Posterior vena cava (tissue), 2 donors: ENCODE data around the gene TCAP. TPM values are rescaled to one million over a fixed set of nuclear protein-coding genes. Genes with fewer than 3 reads are reported as not detected.
"Not testable (repeated sequence)": the region's sequence is repeated elsewhere in the genome, so short reads cannot be mapped to it uniquely, and the experiment has no call there.

Experiments used
- DNase-seq: peaks from one replicate; pipeline ENCODE4 v3.0.0-alpha.2; 2020; ENCODE audit warnings: low spot score
- intact Hi-C, 2 donors: fragments of 100-400 bp; cut with DNase I; formaldehyde crosslinking; loops; one replicate each; pipeline versions ENCODE4 v1.14.1 to v1.14.2; 2022 to 2023
- total RNA-seq, 2 donors: library from RNA; stranded (reverse); fragmentation: NEBNext Ultra II Directional; extraction: Animal tissue kit (Norgen Biotek cat#: 25700); gene quantifications; one replicate each; pipeline ENCODE4 v1.2.1, GENCODE V29; 2021
- donor health status: DM: yes; HTN: yes; CAD: no.
- donor health status: DM: yes; HTN: yes; CAD: no.

TCAP gene
- total RNA-seq, 2 donors from 2014 or later = 0.81 to 1.0 TPM

DNA sequence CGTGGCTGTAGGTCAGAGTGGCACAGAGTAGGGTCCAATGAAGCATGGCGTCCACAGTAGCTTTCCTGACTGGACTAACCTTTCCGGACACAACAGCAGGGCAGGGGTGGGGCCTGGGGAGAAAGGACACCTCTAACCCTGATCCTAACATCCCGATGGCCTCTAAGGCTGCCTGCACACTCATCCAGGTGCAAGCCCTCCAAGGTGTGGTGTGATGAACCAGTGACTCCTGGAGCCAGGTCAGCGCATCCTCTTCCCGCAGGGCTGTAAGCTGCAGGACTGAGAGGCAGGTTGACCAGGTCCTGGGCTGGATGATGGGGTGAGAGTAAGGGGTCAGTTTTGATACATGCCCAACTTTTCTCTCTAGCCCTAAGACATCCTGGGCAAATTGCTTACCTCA lies 31.6 kb downstream of the TCAP start:
- intact Hi-C loops = no loop called here
- DNase-seq = no peak

DNA sequence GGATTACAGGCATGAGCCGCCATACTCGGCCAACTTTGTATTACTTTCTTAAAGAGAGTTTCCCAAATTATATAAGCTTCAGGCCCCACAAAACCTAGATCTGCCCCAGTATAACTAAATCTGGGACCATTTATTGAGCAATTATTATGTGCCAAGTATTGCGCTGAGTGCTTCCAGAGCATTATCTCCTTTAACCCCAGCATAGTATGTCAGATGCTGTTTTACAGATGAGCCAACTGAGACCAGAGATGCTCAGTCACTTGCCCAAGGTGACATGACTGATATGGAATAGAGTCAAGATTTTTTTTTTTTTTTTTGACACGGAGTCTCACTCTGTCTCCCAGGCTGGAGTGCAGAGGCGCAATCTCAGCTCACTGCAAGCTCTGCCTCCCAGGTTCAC lies 32.8 kb downstream of the TCAP start:
- no peak for DNase-seq
- intact Hi-C loops = no loop called here

DNA sequence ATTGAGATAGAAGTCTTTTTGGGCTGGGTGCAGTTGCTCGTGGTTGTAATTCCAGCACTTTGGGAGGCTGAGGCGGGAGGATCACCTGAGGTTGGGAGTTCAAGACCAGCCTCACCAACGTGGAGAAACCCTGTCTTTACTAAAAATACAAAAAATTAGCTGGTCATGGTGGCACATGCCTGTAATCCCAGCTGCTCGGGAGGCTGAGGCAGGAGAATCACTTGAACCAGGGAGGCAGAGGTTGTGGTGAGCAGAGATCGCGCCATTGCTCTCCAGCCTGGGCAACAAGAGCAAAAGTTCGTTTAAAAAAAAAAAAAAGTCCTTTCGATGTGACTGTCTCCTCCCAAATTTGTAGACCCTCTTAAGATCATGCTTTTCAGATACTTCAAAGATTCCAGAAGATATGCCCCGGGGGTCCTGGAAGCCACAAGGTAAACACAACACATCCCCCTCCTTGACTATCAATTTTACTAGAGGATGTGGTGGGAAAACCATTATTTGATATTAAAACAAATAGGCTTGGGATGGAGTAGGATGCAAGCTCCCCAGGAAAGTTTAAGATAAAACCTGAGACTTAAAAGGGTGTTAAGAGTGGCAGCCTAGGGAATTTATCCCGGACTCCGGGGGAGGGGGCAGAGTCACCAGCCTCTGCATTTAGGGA lies 34.1 kb downstream of the TCAP start:
- DNase-seq, intact Hi-C loops: not testable (repeated sequence)

DNA sequence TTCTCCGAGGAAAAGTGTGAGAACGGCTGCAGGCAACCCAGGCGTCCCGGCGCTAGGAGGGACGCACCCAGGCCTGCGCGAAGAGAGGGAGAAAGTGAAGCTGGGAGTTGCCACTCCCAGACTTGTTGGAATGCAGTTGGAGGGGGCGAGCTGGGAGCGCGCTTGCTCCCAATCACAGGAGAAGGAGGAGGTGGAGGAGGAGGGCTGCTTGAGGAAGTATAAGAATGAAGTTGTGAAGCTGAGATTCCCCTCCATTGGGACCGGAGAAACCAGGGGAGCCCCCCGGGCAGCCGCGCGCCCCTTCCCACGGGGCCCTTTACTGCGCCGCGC lies 34.6 kb downstream of the TCAP start, which contains the start of gene ERBB2:
TSS of gene ERBB2 (plus strand) at position 247 of the 330 bp plus-strand sequence. CDS start 175 bp downstream, outside the sequence.
- intact Hi-C loops = loop anchor here in 1 of 2 donors (5.0 kb wide), 1 partner anchor 787 kb away; no protein-coding TSS in a partner anchor
- DNase-seq = no peak

DNA sequence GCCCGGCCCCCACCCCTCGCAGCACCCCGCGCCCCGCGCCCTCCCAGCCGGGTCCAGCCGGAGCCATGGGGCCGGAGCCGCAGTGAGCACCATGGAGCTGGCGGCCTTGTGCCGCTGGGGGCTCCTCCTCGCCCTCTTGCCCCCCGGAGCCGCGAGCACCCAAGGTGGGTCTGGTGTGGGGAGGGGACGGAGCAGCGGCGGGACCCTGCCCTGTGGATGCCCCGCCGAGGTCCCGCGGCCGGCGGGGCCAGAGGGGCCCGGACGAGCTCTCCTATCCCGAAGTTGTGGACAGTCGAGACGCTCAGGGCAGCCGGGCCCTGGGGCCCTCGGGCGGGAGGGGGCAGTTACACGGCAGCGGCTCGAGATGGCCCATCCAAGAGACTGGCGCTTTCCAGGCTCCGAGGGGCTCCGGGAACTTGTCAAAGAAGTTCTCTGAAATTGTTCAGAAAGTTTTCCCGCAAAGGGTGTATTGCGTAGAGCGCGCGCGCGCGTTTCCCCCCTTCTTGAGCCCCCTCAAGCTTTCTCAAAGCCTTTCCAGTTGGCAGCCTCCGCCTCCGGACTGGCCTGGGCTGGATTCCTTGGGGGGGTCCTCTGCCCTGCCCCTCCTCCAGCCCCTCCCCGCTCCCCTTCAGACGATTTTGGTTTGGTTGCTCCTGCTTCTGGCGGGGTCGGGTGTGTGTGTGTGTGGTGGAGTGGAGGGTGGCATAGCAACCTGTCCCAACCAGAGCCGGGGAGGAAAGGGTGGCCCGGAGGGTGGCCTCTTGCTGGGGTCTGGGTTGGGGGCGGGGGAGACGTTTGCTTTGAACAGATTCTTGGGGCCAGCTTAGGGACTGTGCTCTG lies 35.2 kb downstream of the TCAP start:
- DNase-seq = no peak
- intact Hi-C loops = loop anchor here in 1 of 2 donors (5.0 kb wide), 1 partner anchor 788 kb away; no protein-coding TSS in a partner anchor

DNA sequence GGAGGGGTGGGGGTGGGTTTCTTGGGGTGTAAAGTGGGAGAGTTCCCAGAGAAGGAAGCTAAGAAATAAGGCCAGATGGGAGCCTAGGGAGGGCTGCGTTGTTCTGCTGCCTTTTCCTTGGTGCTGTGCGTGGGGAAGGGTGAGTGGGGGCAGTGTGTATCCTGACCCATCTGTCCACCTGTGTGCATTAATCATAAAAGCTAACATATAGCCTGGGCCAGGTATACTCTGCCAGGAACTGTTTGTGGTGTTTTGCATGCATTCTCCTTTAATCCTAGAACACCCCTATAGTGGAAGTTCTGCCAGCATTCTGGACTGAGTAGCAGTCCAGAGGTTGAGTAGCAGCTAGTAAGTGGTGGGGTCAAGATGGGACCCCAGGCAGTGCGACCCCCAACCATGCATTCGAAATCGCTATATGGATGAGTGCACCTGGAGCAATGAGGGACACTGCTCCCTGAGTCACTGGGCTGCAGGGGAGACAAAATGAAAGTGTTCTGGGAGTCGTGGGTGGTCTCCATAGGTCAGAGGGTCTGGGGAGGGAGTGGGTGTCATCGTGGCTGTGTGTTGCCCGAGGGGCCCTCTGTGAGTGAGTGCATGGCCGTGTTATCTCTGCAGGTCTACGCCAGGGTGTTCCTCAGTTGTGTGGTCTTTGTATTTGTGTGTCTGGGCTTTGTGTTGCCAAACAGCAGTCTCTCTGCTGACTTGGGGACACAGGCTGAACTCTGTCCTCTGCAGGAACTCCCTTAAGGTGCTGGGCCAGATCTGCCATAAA lies 36.0 kb downstream of the TCAP start:
- intact Hi-C loops = loop anchor here in 1 of 2 donors (5.0 kb wide), 1 partner anchor 789 kb away; no protein-coding TSS in a partner anchor
- DNase-seq = no peak

DNA sequence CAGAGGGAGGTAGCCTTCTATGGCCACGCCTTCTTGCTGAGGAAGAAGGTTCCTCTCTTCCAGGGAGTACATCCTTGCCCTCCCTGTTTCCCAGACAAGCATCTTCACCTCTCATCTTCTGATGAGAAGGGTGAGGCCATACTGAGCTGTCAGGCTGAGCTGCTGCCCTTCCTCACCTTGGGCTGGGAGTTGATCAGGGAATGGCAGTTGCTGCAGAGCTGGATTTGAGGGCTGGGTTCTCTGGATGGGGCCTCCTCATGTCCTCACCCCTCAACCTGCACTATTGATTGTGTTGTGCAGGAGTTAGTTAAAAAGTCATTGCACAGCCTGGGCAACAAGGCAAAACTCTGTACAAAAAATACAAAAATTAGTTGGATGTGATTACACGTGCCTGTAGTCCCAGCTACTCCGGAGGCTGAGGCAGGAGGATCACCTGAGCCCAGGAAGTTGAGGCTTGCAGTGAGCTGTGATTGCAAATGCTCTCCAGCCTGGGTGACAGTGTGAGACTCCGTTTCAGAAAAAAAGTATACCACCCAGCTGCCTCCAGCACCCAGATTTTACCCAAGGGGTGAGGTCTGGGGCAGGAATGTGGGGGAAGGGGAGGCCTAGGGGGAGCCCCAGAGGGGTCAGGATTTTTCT lies 36.8 kb downstream of the TCAP start:
- intact Hi-C loops = loop anchor here in 1 of 2 donors (5.0 kb wide), 1 partner anchor 790 kb away; no protein-coding TSS in a partner anchor
- no peak for DNase-seq

DNA sequence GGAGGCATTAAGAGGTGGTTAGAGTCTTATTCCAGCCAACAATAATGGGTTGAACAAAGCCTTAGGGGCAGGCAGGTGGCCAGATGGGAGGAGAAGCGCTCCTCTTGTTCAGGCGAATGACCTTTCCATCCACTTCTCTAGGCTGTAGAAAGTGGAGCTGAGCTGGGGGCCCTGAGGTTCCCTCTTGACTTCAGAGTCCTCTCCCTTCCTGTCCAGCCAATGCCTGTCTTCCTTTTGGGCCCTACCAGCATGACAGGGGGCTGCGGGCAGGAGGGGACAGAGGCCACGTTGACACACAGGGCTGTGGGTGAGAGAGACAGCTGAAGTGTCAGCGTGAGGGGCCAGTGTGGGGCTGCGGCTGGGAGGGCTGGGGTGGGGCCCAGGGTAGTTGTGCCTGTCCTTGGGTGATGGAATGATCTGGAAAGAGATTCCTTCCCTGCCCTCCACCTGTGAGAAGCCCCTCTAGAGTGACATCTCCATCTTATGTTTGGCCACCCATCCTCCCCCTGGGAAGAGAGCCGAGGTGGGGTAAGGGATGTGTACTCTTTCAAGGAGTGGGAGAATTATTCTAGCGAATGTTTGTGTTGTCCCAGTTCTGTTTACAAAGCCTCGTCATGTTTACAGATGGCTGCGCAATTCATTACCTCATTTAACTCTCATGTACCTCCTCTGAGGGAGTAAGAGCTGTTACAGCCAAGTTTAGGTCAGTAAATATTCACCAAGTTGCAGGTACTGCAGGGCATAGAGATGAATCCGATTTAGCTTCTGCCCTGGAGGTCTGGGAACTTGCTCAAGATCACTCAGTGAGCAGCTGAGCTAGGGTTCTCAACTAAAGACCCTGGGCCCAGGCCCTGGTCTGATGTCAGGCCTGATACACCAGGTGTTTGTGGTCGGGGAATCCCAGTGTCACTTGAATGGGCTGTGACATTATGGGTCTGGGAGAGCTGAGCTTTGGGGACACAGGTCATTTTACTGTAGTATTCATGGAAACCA lies 38.0 kb downstream of the TCAP start:
- intact Hi-C loops = loop anchor here in 1 of 2 donors (5.0 kb wide), 1 partner anchor 791 kb away; no protein-coding TSS in a partner anchor
- DNase-seq = no peak

DNA sequence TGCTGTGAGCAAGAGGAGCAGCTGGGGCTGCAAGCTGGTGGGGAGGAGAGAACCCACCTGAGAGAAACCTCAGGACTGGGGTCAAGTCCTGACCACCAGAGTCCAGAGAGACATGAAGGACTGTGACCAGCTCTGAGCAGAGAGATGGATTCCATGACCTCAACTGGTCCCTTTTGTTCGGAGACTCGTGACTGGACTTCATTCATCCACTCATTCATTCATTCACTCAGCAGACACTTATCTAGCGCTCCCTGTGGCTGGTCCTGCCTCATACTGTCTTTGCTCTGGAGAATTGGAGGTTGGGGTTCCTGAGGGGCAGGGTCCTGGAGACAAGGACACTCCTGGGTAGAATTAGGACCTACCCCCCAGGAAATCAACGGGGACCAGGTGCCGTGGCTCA lies 38.8 kb downstream of the TCAP start:
- intact Hi-C loops = loop anchor here in 1 of 2 donors (5.0 kb wide), 1 partner anchor 792 kb away; no protein-coding TSS in a partner anchor
- no peak for DNase-seq

DNA sequence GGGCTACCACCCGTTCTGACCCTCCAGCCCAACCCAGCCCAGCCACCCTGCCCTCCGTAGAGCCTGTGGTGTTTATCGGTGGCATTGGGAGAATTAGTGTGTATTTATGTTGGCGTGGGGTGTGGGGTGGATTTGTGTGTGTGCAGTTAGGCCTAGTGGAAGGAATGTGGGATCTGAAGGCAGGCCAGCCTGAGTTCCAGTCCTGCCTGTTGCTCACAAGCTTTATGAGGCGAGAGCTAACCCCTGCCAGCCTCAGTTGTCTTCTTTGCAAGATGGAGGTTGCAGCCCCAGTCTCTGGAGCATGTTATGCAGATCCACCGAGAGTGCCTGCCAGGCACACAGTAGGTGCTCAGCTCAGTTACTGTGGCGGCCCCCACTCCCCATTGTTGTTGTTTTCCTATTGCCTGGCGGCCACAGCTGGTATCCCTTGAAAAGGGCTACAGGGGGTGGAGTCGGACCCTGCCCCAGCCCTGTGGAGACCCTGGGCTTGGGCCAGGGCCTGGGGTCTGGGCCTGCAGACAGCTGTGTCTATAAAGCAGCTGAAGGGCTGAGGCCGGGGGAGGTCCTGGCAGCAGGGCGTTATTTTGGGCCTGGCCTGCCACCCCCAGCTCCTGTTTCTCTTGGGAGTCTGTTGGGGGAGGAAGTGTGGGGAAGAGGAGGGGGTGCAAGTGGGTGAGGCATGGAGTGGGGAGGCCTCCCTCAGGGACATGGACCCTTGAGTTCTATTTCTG lies 39.8 kb downstream of the TCAP start:
- intact Hi-C loops = loop anchor here in 1 of 2 donors (5.0 kb wide), 1 partner anchor 793 kb away; no protein-coding TSS in a partner anchor
- DNase-seq = no peak

DNA sequence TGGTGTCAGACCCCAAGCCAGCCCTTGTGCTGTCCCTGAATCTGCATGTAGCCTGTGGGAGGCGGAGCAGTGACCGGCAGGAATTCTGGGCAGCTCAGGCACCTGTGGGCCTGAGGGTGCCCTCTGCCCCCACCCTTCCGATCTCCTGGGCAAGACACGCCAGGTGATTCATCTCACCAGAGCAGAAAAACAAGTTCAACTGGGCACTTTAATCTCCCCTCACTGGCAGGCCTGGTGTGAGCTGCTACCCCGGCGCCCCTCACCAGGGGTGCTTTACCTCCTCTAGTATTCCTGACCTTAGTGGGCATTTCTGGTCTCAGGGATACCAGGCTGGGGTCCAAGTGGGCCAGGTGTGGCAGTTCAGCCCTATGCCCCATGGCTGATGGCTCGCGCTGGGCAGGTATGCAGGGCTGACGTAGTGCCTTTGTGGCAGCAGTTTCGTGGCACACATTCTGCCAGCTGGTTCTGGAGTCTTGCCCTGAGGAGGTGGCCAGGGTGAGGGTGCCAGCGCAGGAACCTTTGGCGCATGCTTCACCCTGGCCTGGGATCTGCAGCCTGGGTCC lies 40.7 kb downstream of the TCAP start:
- intact Hi-C loops = no loop called here
- no peak for DNase-seq

DNA sequence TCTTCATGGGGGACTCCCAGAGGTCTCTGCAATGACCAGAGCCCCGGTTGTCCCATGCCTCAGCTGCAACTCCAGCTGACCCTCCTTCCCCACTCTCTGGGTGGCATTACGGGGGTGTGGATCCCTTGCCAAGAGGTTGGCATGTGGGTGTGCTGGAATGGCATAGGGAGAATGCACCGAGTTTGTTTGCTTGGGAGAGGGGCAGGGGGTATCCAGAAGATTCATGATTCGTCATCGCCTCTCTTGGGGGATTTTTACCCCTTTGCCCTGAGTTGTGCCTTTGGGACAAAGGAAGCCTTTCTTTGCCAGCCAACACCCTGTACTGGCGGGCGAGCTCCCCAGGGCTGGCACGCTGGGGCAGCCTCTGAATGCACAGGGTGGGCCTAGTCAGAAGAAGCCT lies 41.2 kb downstream of the TCAP start:
- no peak for DNase-seq
- intact Hi-C loops = no loop called here

DNA sequence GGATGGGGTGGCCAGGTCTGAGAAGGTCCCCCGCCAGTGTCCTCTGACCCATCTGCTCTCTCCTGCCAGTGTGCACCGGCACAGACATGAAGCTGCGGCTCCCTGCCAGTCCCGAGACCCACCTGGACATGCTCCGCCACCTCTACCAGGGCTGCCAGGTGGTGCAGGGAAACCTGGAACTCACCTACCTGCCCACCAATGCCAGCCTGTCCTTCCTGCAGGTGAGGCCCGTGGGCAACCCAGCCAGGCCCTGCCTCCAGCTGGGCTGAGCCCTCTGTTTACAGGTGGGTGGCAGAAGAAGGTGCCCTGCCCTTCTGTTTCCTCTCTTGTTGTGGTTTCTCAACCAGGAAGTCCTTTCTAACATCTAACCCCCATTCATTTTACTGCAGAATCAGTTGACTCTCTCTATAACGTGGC lies 41.8 kb downstream of the TCAP start:
- intact Hi-C loops = no loop called here
- no peak for DNase-seq

DNA sequence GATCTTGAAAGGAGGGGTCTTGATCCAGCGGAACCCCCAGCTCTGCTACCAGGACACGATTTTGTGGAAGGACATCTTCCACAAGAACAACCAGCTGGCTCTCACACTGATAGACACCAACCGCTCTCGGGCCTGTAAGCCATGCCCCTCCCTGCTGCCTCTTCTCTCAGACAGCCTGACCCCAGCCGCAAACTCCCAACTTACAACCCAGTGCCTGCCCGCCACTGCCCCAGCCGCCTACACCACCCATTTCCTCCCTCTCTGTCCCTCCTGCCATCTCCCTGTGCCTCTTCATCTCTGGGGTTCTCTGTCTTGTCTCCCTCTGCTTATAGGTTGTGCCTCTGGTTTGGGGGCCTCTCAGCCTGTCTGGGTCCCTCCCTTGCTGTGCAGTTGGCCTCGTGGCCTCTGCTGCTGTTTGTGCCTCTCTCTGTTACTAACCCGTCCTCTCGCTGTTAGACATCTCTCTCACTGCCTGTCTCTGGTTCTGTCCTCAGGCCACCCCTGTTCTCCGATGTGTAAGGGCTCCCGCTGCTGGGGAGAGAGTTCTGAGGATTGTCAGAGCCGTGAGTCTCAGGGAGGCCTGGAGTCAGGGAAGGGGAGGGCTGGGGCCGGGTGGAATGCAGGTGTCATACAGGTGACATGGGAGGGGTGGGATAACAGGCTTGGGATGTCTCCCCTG lies 44.3 kb downstream of the TCAP start:
- no peak for DNase-seq
- intact Hi-C loops = no loop called here

DNA sequence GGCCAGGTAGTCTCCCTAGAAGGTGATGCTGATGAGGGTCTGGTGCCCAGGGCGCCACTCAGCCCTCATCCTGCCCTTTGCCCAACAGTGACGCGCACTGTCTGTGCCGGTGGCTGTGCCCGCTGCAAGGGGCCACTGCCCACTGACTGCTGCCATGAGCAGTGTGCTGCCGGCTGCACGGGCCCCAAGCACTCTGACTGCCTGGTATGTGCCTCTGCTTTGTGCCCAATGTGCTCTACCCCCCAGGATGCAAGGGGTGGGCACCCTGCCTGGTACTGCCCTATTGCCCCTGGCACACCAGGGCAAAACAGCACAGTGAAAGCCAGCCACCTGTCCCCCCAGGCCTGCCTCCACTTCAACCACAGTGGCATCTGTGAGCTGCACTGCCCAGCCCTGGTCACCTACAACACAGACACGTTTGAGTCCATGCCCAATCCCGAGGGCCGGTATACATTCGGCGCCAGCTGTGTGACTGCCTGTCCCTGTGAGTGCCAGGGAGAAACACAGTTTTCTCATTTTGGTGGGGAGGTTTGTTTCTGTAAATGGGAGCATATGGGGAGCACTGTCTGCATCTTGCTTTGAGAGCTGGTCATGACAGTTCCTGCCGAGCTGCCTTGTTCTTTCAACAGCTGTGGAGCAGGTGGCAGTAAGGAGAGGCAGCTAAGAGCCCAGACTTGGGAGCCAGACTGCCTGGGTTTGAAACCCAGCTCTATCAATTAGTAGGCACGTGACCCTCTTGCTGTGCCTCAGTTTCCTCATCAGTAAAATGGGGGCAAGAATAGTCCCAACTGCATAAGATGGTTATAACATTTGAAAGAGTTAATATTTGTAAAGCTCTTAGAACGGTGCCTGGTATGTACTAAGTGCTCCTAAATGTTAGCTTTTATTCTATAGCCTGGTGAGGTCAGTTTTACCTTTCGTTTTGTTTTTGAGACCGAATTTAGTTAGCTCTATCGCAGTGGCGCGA lies 45.1 kb downstream of the TCAP start:
- intact Hi-C loops = loop anchor here in 1 of 2 donors (1.0 kb wide), 1 partner anchor 21 kb away; no protein-coding TSS in a partner anchor
- no peak for DNase-seq
